HFF-Myc (cell line): ENCODE measurements around the gene CELSR2.

ENCODE experiments used
- DNase-seq: peaks from one replicate; pipeline ENCODE4 v3.0.0-alpha.2; 2011; ENCODE audit warnings: low read depth; ENCODE audit errors: extremely low read depth
- H3K4me3 ChIP-seq: replicated peaks from 2 replicates; pipeline ENCODE4 v1.5.1; 2011; ENCODE audit warnings: low read depth, mild to moderate bottlenecking, control low read depth, low read length
- TF ChIP-seq, protein P1 (sequence below): IDR thresholded peaks from 2 replicates; pipeline ENCODE4 v1.5.1; 2012; ENCODE audit warnings: mild to moderate bottlenecking, low read depth, low read length, control low read depth; ENCODE audit errors: missing control alignments

Gene CELSR2

DNA sequence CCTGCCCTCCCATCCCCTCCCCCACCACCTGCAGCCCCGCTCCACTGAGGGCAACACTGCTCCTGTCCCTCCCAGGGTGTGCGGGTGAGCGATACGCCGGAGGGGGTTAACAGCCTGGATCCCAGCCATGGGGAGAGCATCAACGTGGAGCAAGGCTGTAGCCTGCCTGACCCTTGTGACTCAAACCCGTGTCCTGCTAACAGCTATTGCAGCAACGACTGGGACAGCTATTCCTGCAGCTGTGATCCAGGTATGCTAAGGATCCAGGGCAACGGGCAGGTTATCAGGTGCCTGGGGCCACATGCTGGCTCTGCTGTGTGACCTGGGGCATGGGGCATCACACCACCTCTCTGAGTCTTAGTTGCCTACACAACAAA lies 15.0 kb downstream of the CELSR2 start:
- DNase-seq = no peak
- TF ChIP-seq, protein P1, sequence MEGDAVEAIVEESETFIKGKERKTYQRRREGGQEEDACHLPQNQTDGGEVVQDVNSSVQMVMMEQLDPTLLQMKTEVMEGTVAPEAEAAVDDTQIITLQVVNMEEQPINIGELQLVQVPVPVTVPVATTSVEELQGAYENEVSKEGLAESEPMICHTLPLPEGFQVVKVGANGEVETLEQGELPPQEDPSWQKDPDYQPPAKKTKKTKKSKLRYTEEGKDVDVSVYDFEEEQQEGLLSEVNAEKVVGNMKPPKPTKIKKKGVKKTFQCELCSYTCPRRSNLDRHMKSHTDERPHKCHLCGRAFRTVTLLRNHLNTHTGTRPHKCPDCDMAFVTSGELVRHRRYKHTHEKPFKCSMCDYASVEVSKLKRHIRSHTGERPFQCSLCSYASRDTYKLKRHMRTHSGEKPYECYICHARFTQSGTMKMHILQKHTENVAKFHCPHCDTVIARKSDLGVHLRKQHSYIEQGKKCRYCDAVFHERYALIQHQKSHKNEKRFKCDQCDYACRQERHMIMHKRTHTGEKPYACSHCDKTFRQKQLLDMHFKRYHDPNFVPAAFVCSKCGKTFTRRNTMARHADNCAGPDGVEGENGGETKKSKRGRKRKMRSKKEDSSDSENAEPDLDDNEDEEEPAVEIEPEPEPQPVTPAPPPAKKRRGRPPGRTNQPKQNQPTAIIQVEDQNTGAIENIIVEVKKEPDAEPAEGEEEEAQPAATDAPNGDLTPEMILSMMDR = no peak
- H3K4me3 ChIP-seq = no peak overlapping the region

DNA sequence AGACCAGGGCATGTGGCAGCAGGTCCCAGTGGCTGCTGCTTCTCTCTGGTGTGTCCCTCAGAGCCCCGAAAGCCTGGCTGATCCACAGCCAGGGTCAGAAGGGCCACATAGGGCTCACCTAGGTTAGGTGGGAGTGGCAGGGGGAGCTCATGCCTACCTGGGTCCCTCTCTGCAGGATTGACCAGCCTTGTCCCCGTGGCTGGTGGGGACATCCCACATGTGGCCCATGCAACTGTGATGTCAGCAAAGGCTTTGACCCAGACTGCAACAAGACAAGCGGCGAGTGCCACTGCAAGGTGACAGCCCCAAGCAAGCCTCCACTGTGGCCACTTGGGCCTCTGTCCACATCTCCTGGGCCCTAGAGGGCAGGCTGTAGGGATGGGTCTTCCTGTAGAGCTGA lies 15.7 kb downstream of the CELSR2 start:
- no peak overlapping the region for H3K4me3 ChIP-seq
- TF ChIP-seq, protein P1 = no peak
- no peak for DNase-seq

DNA sequence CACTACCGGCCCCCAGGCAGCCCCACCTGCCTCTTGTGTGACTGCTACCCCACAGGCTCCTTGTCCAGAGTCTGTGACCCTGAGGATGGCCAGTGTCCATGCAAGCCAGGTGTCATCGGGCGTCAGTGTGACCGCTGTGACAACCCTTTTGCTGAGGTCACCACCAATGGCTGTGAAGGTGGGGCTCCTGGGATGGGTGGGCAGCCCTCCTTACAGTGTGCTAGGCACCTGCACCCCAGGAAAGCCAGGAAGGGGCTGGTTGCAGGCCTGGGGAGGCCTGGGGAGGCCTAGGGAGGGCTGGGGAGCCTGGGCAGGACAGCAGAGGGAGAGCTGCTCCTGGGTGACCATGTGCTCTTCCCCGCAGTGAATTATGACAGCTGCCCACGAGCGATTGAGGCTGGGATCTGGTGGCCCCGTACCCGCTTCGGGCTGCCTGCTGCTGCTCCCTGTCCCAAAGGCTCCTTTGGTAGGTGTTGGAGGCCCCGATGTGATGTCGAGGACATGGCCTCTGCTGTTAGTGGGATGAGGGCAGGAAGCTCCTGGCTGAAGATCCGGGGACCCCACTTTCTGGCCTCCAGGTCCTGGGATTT lies 16.5 kb downstream of the CELSR2 start:
- no peak for DNase-seq
- H3K4me3 ChIP-seq = no peak overlapping the region
- TF ChIP-seq, protein P1 = no peak

DNA sequence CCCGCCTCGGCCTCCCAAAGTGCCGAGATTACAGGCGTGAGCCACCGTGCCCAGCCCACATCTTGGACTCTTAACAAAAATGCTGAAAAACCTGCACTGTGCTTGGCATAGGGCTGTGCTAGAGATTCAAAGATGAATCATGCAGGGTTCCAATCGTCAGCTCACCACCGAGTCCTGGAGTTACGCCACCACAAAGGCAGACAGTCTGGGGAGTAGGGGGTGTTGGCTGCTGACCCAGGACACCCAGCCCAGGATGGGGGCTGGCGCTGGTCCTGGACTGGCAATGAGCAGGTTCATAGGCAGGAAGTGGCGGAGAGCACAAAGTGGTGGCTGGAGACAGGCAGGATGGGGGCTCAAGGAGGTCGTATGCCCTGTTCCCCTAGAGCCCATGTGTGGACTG lies 17.6 kb downstream of the CELSR2 start:
- DNase-seq = no peak
- H3K4me3 ChIP-seq = no peak overlapping the region
- TF ChIP-seq, protein P1 = no peak

DNA sequence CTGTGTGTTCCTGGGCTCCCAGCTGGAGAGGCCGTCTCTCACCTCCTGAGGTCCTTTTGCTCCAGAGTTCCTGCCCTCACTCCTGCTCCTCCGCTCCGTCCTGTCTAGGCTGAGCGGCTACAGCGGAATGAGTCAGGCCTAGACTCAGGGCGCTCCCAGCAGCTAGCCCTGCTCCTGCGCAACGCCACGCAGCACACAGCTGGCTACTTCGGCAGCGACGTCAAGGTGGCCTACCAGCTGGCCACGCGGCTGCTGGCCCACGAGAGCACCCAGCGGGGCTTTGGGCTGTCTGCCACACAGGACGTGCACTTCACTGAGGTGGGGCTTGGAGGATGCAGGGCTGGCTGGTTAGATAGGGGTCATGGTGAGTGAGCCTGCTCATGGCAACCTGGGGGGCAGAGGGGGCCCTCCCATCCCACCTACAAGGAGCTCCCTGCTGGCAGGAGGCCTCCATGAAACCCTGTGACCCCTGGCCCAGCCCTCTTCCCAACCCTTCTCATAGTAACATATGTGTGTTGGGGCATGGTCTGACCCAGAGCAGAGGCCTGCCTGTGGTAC lies 18.5 kb downstream of the CELSR2 start:
- no peak overlapping the region for H3K4me3 ChIP-seq
- no peak for DNase-seq
- TF ChIP-seq, protein P1 = no peak

DNA sequence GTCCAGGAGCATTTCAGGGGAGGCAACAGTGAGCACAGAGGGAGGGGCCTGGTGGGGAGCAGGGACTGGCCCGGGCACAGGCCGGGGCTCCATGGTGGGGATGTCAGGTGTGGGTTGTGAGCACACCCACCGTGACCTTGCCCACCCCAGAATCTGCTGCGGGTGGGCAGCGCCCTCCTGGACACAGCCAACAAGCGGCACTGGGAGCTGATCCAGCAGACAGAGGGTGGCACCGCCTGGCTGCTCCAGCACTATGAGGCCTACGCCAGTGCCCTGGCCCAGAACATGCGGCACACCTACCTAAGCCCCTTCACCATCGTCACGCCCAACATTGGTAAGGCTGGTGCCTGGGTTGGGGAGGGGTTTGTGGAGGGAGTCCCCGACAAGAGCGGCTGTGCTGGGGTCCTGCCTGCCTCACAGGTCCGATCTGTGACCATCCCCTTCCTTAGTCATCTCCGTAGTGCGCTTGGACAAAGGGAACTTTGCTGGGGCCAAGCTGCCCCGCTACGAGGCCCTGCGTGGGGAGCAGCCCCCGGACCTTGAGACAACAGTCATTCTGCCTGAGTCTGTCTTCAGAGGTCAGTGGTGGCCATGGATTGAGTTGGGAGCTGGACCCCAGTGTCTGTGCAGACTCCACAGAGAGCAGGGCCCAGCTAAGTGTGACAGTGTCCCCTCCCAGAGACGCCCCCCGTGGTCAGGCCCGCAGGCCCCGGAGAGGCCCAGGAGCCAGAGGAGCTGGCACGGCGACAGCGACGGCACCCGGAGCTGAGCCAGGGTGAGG lies 19.3 kb downstream of the CELSR2 start:
- H3K4me3 ChIP-seq = no peak overlapping the region
- DNase-seq = no peak
- TF ChIP-seq, protein P1 = no peak
